Gastroesophageal sphincter (tissue), 4 donors: ENCODE data around the gene PRPF38B. TPM values are rescaled to one million over a fixed set of nuclear protein-coding genes. Genes with fewer than 3 reads are reported as not detected.

Experiments
- ATAC-seq: fragments of 150-250 bp; one replicate; pipeline ENCODE4 v1.9.1; 2016; ENCODE audit warnings: mild to moderate bottlenecking, moderate library complexity
- H3K27ac ChIP-seq, 4 donors: fragments of 200-600 bp; sonication (generic) in 3 of 4; 1 replicate in 3 of 4; 2 replicates in 1 of 4; pipeline ENCODE4 v1.5.1; 2016 to 2019
- H3K27me3 ChIP-seq: fragments of 200-600 bp; sonication (generic); one replicate; pipeline ENCODE4 v1.5.1; 2019
- H3K36me3 ChIP-seq, 2 donors: fragments of 200-600 bp; sonication (generic); one replicate each; pipeline ENCODE4 v1.5.1; 2019; ENCODE audit warnings: control low read depth in 1 of 2
- H3K4me1 ChIP-seq, 3 donors: fragments of 200-600 bp; sonication (generic); 1 replicate in 2 of 3; 2 replicates in 1 of 3; pipeline ENCODE4 v1.5.1; 2016 to 2019; ENCODE audit warnings: control low read depth in 2 of 3
- H3K4me3 ChIP-seq, 2 donors: fragments of 200-600 bp; sonication (generic); one replicate each; pipeline ENCODE4 v1.5.1; 2019; ENCODE audit warnings: mild to moderate bottlenecking in 1 of 2, moderate library complexity in 1 of 2
- H3K9me3 ChIP-seq, 3 donors: fragments of 200-600 bp; sonication (generic); one replicate each; pipeline ENCODE4 v1.5.1; 2017 to 2019; ENCODE audit warnings: control low read depth in 2 of 3
- CTCF ChIP-seq, 4 experiments: fragments of 200-600 bp in 2 of 4; fragments of 450-650 bp in 2 of 4; sonication (generic) in 1 of 4; IDR thresholded peaks; one replicate each; pipeline ENCODE4 v1.5.1; 2017 to 2019; ENCODE audit warnings: antibody characterized with exemption in 4 of 4, mild to moderate bottlenecking in 2 of 4, moderate library complexity in 2 of 4
- EP300 ChIP-seq: sonication (generic); formaldehyde crosslinking; IDR thresholded peaks from one replicate; pipeline ENCODE4 v1.6.1; 2017; ENCODE audit warnings: antibody characterized with exemption, mild to moderate bottlenecking
- POLR2A ChIP-seq, 2 donors: fragments of 450-650 bp; IDR thresholded peaks; one replicate each; pipeline ENCODE4 v1.6.1; 2017; ENCODE audit warnings: antibody characterized with exemption in 2 of 2, mild to moderate bottlenecking in 2 of 2, moderate library complexity in 1 of 2
- POLR2AphosphoS5 ChIP-seq: sonication (generic); formaldehyde crosslinking; IDR thresholded peaks from one replicate; pipeline ENCODE4 v1.6.1; 2017; ENCODE audit warnings: antibody characterized with exemption
- WGBS, 2 donors: methylation state at CpG; one replicate each; pipeline ENCODE4 v1.1.5; 2018; ENCODE audit warnings: low coverage in 1 of 2; 5-methylcytosine and 5-hydroxymethylcytosine counted together
- total RNA-seq, 4 donors: library from RNA; depleted of rRNA; stranded (reverse); fragments of >200 nt; gene quantifications; one replicate each; pipeline ENCODE4 v1.1.0, GENCODE V29; 2016

PRPF38B gene
- total RNA-seq, 4 donors from 2014 or later = 15.2 to 37.0 (median 24.5) TPM

DNA sequence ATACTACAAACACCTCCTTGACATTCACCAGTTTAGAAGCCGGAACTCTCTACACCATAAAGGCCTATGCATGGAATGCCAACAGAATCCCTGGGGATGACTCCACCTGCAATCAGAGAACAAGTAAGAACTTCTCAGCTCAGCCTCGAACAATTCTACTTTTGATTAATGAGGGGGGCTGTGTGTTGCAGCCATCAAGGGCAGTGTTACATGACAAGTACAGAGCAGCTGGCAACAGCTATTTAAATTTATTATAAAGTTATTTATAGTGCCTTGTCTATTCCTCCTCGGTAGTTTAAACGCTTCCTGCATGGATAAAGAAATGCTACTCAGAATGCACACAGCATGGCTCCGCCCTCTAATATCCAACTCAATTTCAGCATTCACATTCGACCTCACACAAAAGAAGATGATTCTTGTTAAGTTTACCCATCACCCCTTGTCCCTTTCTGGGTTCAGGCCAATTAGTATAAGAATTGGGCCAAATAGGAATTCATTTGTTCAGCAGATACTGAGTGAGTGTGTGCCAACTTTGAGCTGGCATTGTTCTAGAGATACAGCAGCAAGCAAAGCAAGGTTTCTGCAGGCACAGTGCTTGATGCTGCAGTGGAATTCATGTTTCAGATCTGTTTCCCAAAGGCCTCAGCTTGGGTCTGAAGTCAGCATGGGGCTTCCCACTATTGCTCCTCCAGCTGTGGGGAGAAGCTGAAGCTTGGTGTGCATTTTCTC is 27.0 kb downstream of the PRPF38B start:
- WGBS, 2 donors = 35 to 60% methylated on average over 5 to 6 of the region's 6 CpGs
- ATAC-seq = no peak
- Histone ChIP-seq H3K36me3 (no peaks in the 10 kb centered on the region), H3K27me3 (no peaks in the 10 kb centered on the region), H3K27ac (no peak overlapping the region), H3K9me3 (no peaks in the 10 kb centered on the region), H3K4me1 (peaks cover 0 to 7% (median 0%) of the 10 kb centered on the region in 3 donors), H3K4me3 (no peak overlapping the region)
- TF ChIP-seq POLR2AphosphoS5 (no peak), POLR2A (IDR thresholded peaks at IDR 0.05) (no peak), CTCF (IDR thresholded peaks at IDR 0.05) (no peak), EP300 (no peak)

DNA sequence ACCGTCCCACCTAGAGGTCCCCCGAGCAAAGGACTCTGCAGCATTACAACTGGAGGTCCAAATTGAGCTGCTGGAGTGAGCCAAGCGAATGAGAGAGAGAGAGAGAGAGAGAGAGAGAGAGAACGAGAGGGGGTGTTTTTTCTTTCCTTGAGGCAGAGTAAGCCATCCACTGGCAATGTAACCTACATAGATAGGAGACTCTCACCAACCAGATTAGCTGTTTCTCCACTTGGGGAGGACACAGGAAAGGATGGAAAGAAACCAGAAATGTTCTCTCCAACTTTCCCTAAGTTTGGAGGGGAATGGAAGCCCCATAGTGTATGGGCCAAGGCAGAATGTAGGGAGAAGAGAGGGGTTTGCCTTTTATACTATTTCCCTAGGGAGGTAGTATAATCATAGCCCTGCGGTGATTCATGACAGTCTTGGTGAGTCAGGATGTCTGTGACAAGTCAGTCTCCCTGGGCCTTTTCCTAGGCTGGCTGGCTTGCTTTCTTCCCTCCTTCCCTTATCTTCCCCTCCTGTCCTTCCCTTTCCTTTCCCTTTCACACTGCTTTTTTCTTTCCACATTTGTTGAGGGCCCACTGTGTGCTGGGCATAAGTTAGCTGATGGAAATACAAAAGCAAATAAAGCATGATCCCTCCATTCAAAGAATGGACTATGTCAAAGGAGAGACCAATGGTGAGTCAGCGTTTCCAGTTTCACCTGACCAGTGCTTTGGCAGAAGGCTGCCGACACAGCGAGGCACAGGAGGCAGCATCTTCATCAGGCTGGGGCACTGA is 27.7 kb downstream of the PRPF38B start:
- H3K4me3 ChIP-seq = no peak overlapping the region
- peaks cover 0 to 7% (median 0%) of the 10 kb centered on the region in 3 donors for H3K4me1 ChIP-seq
- WGBS, 2 donors = 41 to 63% methylated on average over 4 to 7 of the region's 8 CpGs
- H3K36me3 ChIP-seq = no peaks in the 10 kb centered on the region
- no peak for TF ChIP-seq EP300
- TF ChIP-seq POLR2AphosphoS5 = no peak
- no peak for TF ChIP-seq POLR2A (IDR thresholded peaks at IDR 0.05)
- TF ChIP-seq CTCF (IDR thresholded peaks at IDR 0.05) = no peak
- no peak for ATAC-seq
- no peaks in the 10 kb centered on the region for H3K27me3 ChIP-seq
- no peaks in the 10 kb centered on the region for H3K9me3 ChIP-seq
- H3K27ac ChIP-seq = no peak overlapping the region

DNA sequence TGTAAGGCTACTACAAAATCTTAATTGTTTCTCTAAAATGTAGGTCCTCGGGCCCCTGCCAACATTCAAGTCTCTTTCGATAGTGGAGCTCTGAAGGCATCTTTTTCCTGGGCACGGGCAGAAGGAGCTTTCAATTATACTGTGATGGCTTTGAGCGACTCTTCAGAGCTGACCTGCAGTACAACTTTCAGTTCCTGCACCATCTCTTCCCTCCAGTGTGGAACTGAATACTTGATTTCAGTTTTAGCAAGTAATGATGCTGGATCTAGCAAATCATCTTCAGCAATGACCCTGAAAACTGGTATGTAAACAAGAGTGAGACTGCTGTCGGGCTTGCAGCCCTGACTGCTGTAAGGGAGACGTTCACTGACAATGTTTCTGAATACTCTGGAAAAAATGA is 30.2 kb downstream of the PRPF38B start:
- no peak for ATAC-seq
- no peaks in the 10 kb centered on the region for H3K36me3 ChIP-seq
- H3K4me3 ChIP-seq = no peak overlapping the region
- peak overlapping the region in 1 of 4 donors; percentile 2 for H3K27ac ChIP-seq
- no peaks in the 10 kb centered on the region for H3K9me3 ChIP-seq
- H3K27me3 ChIP-seq = no peaks in the 10 kb centered on the region
- 30 to 46% methylated on average over 2 to 4 of the region's 6 CpGs for WGBS, 2 donors
- peaks cover 0 to 7% (median 0%) of the 10 kb centered on the region in 3 donors for H3K4me1 ChIP-seq
- TF ChIP-seq CTCF (IDR thresholded peaks at IDR 0.05) (no peak), POLR2A (IDR thresholded peaks at IDR 0.05) (no peak), POLR2AphosphoS5 (no peak), EP300 (no peak)

GRCh38 chr1:108725906-108726305 is 33.8 kb downstream of the PRPF38B start:
- no peak for ATAC-seq
- no peak overlapping the region for H3K4me3 ChIP-seq

More at GRCh38 chr1:108725906-108726305, 33.8 kb downstream of the PRPF38B start:
- Histone ChIP-seq H3K4me1 (peaks cover 0 to 7% (median 0%) of the 10 kb centered on the region in 3 donors), H3K36me3 (no peaks in the 10 kb centered on the region), H3K9me3 (no peaks in the 10 kb centered on the region), H3K27ac (no peak overlapping the region), H3K27me3 (no peaks in the 10 kb centered on the region)
- WGBS, 2 donors = 83% methylated on average over 1 of the region's 1 CpG
- no peak for TF ChIP-seq EP300
- no peak for TF ChIP-seq POLR2AphosphoS5
- no peak for TF ChIP-seq CTCF (IDR thresholded peaks at IDR 0.05)
- no peak for TF ChIP-seq POLR2A (IDR thresholded peaks at IDR 0.05)
